K562 (cell line): ENCODE data around the gene G6PC2. TPM values are rescaled to one million over a fixed set of nuclear protein-coding genes. Genes with fewer than 3 reads are reported as not detected.

Experiments
- ARNT ChIP-seq, 2 experiments: fragments of 450-650 bp; IDR thresholded peaks; 2 replicates each; pipeline ENCODE4 v1.6.1; 2016; ENCODE audit warnings: mild to moderate bottlenecking in 1 of 2
- FOXA3 ChIP-seq, 2 experiments: fragments of 450-650 bp in 1 of 2; sonication (generic) in 1 of 2; formaldehyde crosslinking; IDR thresholded peaks in 1 of 2; conservative IDR thresholded peaks in 1 of 2; 2 replicates each; pipeline versions ENCODE4 v1.4.0 to v1.8.0; 2020 to 2022; ENCODE audit warnings: mild to moderate bottlenecking in 2 of 2, missing genetic modification reagents in 1 of 2
- FOXP1 ChIP-seq: sonication (generic); formaldehyde crosslinking; IDR thresholded peaks from 2 replicates; pipeline ENCODE4 v1.8.0; 2022; ENCODE audit warnings: mild to moderate bottlenecking, missing genetic modification reagents
- HES1 ChIP-seq: fragments of 450-650 bp; IDR thresholded peaks from 2 replicates; pipeline ENCODE4 v1.6.1; 2016; ENCODE audit warnings: low read depth, mild to moderate bottlenecking, moderate library complexity
- SIN3B ChIP-seq: fragments of 450-650 bp; IDR thresholded peaks from 2 replicates; pipeline ENCODE4 v1.6.1; 2017; ENCODE audit warnings: low read depth, mild to moderate bottlenecking, moderate library complexity
- SMAD3 ChIP-seq: fragments of 450-650 bp; formaldehyde crosslinking; conservative IDR thresholded peaks from 2 replicates; pipeline ENCODE4 v1.4.0; 2020; ENCODE audit warnings: mild to moderate bottlenecking
- SMARCB1 ChIP-seq: IDR thresholded peaks from 2 replicates; pipeline ENCODE4 v1.6.1; 2011; ENCODE audit warnings: improper control_type of control experiment, low read depth; ENCODE audit not compliant: insufficient read length
- TEAD4 ChIP-seq, 2 experiments: sonication (generic) in 1 of 2; formaldehyde crosslinking in 1 of 2; IDR thresholded peaks; 2 replicates each; pipeline versions ENCODE4 v1.6.1 to v1.8.0; 2012 to 2022; ENCODE audit warnings: borderline replicate concordance in 1 of 2, inconsistent platforms in 1 of 2, low read length in 1 of 2, mild to moderate bottlenecking in 1 of 2, missing genetic modification reagents in 1 of 2
- TFAP4 ChIP-seq: sonication (generic); formaldehyde crosslinking; IDR thresholded peaks from 2 replicates; pipeline ENCODE4 v1.8.0; 2022; ENCODE audit warnings: missing genetic modification reagents, mild to moderate bottlenecking, moderate library complexity, borderline replicate concordance
- XRCC5 ChIP-seq: fragments of 200-400 bp; formaldehyde crosslinking; IDR thresholded peaks from 2 replicates; pipeline ENCODE4 v1.6.1; 2017; ENCODE audit warnings: low read depth, mild to moderate bottlenecking, low read length
- ZBTB49 ChIP-seq: sonication (generic); formaldehyde crosslinking; IDR thresholded peaks from 2 replicates; pipeline ENCODE4 v1.8.0; 2022; ENCODE audit warnings: missing genetic modification reagents, mild to moderate bottlenecking, borderline replicate concordance
- ZNF124 ChIP-seq: sonication (generic); formaldehyde crosslinking; IDR thresholded peaks from 2 replicates; pipeline ENCODE4 v1.8.1; 2022; ENCODE audit warnings: missing genetic modification reagents
- ZNF24 ChIP-seq: fragments of 450-650 bp; IDR thresholded peaks from 2 replicates; pipeline ENCODE4 v1.6.1; 2016
- ZNF324 ChIP-seq: fragments of 250-450 bp; sonication (Bioruptor Pico); IDR thresholded peaks from 2 replicates; pipeline ENCODE4 v1.4.0; 2020; ENCODE audit warnings: mild to moderate bottlenecking
- ZNF592 ChIP-seq: fragments of 450-650 bp; IDR thresholded peaks from 2 replicates; pipeline ENCODE4 v1.6.1; 2017; ENCODE audit warnings: antibody characterized with exemption, mild to moderate bottlenecking
- ZNF696 ChIP-seq: fragments of 250-450 bp; sonication (Bioruptor Pico); conservative IDR thresholded peaks from 2 replicates; pipeline ENCODE4 v1.4.0; 2020; ENCODE audit warnings: mild to moderate bottlenecking, moderate library complexity
- ZNF785 ChIP-seq: fragments of 250-450 bp; sonication (Bioruptor Pico); IDR thresholded peaks from 2 replicates; pipeline ENCODE4 v1.4.0; 2020; ENCODE audit warnings: mild to moderate bottlenecking
- polyA plus RNA-seq, 8 experiments: library from polyadenylated mRNA; depleted of rRNA in 4 of 8; stranded (reverse) in 5 of 8; unstranded in 3 of 8; fragments of >200 nt; fragmentation: Nextera tagmentation in 2 of 8; fragmentation: Illumina TruSeq in 1 of 8; extraction: Ambion mirVana in 2 of 8; extraction: Trizol in 1 of 8; gene quantifications; 2 replicates each; pipeline versions ENCODE4 v1.2.1 to v1.2.3, GENCODE V29; 2011 to 2014; ENCODE audit warnings: inconsistent platforms in 1 of 8, missing spikeins in 1 of 8
- total RNA-seq, 7 experiments: library from RNA; depleted of rRNA in 6 of 7; stranded (reverse); fragments of >200 nt in 6 of 7; fragmentation: Illumina TruSeq in 2 of 7; extraction: Trizol in 2 of 7; gene quantifications; 2 replicates each; pipeline versions ENCODE4 v1.2.1 to v1.2.3, GENCODE V29; 2011 to 2021; ENCODE audit warnings: low replicate concordance in 1 of 7

Gene G6PC2
- total and polyA plus RNA-seq, 9 of the 15 experiments (the other 6 are each of a cell fraction or from before 2014, with no cell fraction given) = 0.03 to 0.15 TPM; not detected in 7

- no peak for TF ChIP-seq ZBTB49 (CRISPR knock-in tag)
- TF ChIP-seq FOXA3 (CRISPR knock-in tag; conservative IDR thresholded peaks at IDR 0.05 in 1 of 2, IDR thresholded peaks at IDR 0.05 in 1 of 2) = no peak
- peak; percentile 68 for TF ChIP-seq ZNF592
- TF ChIP-seq XRCC5 = no peak
- no peak for TF ChIP-seq ZNF785 (CRISPR knock-in tag)
- no peak for TF ChIP-seq ZNF124 (CRISPR knock-in tag)
- no peak for TF ChIP-seq ZNF324 (CRISPR knock-in tag)
- peak; percentile 99 for TF ChIP-seq TEAD4 (IDR thresholded peaks at IDR 0.05; ENCODE audit: low read length)
- no peak for TF ChIP-seq TEAD4 (CRISPR knock-in tag; IDR thresholded peaks at IDR 0.05; ENCODE audit: borderline replicate concordance)
- TF ChIP-seq SMAD3 (CRISPR knock-in tag) = 0 out of 2 replicates have a peak, but pooled peaks have one; percentile 13
- TF ChIP-seq HES1 = peak; percentile 74; the same call in 1 of the 2 replicates
- peak; percentile 65 to 95; a peak in 3 of 4 replicates for TF ChIP-seq ARNT (IDR thresholded peaks at IDR 0.05)
- 0 out of 2 replicates have a peak, but pooled peaks have one; percentile 13 for TF ChIP-seq SIN3B
- no peak for TF ChIP-seq ZNF24
- TF ChIP-seq SMARCB1 = no peak
- peak; percentile 91 for TF ChIP-seq TFAP4 (CRISPR knock-in tag)
- TF ChIP-seq ZNF696 (CRISPR knock-in tag) = no peak
- no peak for TF ChIP-seq FOXP1 (CRISPR knock-in tag)
Observed at GRCh38 chr2:168851674-168852320, 49.3 kb upstream of the G6PC2 start (continued).
